ENCODE data around the gene CSTF1.
"Not testable (repeated sequence)": the region's sequence is repeated elsewhere in the genome, so short reads cannot be mapped to it uniquely, and the experiment has no call there.

- TF ChIP-seq EZH2 (IDR thresholded peaks at IDR 0.05; ENCODE audit: borderline replicate concordance); CTCF (IDR thresholded peaks at IDR 0.05; ENCODE audit: poor library complexity); EZH2phosphoT487 (IDR thresholded peaks at IDR 0.05; ENCODE audit: low read depth, severe bottlenecking, unreplicated experiment): not testable (repeated sequence)
Measured at GRCh38 chr20:56411287-56411686, 18.8 kb downstream of the CSTF1 start.

Data from hepatocyte (in vitro differentiated cells).